Ishikawa (cell line): Measurements from ENCODE around the gene GRID1.

ENCODE experiments used
- CEBPB ChIP-seq: IDR thresholded peaks from 2 replicates; pipeline ENCODE4 v1.6.1; 2012
- CREB1 ChIP-seq: IDR thresholded peaks from 2 replicates; pipeline ENCODE4 v1.6.1; 2012; ENCODE audit warnings: low read depth
- EGR1 ChIP-seq: IDR thresholded peaks from 2 replicates; pipeline ENCODE4 v1.6.1; 2012
- EP300 ChIP-seq: IDR thresholded peaks from 2 replicates; pipeline ENCODE4 v1.6.1; 2012; ENCODE audit warnings: borderline replicate concordance
- FOXM1 ChIP-seq: IDR thresholded peaks from 2 replicates; pipeline ENCODE4 v1.6.1; 2012; ENCODE audit warnings: low read depth, borderline replicate concordance
- NFIC ChIP-seq: IDR thresholded peaks from 2 replicates; pipeline ENCODE4 v1.6.1; 2012
- RAD21 ChIP-seq: IDR thresholded peaks from 2 replicates; pipeline ENCODE4 v1.6.1; 2012; ENCODE audit warnings: low read depth
- REST ChIP-seq: IDR thresholded peaks from 2 replicates; pipeline ENCODE4 v1.6.1; 2012; ENCODE audit warnings: low read depth, mild to moderate bottlenecking
- TAF1 ChIP-seq: IDR thresholded peaks from 2 replicates; pipeline ENCODE4 v1.6.1; 2012; ENCODE audit warnings: low read depth, mild to moderate bottlenecking
- TCF12 ChIP-seq: IDR thresholded peaks from 2 replicates; pipeline ENCODE4 v1.6.1; 2012; ENCODE audit warnings: low read depth
- TEAD4 ChIP-seq: IDR thresholded peaks from 2 replicates; pipeline ENCODE4 v1.6.1; 2012
- YY1 ChIP-seq: IDR thresholded peaks from 2 replicates; pipeline ENCODE4 v1.6.1; 2012; ENCODE audit warnings: low read depth
- ZBTB7A ChIP-seq: IDR thresholded peaks from 2 replicates; pipeline ENCODE4 v1.6.1; 2012; ENCODE audit warnings: low read depth
- TF ChIP-seq, protein P1 (sequence below): IDR thresholded peaks from 2 replicates; pipeline ENCODE4 v1.6.1; 2012
- TF ChIP-seq, protein P2 (sequence below): IDR thresholded peaks from 2 replicates; pipeline ENCODE4 v1.6.1; 2012

GRID1 gene

GRCh38 chr10:86083664-86084175, 282.9 kb downstream of the GRID1 start:
- no peak for TF ChIP-seq NFIC
- TF ChIP-seq FOXM1: no peak
- no peak for TF ChIP-seq ZBTB7A
- TF ChIP-seq CREB1: no peak
- TF ChIP-seq TCF12: no peak
- TF ChIP-seq, protein P1, sequence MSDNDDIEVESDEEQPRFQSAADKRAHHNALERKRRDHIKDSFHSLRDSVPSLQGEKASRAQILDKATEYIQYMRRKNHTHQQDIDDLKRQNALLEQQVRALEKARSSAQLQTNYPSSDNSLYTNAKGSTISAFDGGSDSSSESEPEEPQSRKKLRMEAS: no peak
- TF ChIP-seq TAF1: no peak
- no peak for TF ChIP-seq TEAD4
- no peak for TF ChIP-seq YY1
- no peak for TF ChIP-seq CEBPB

GRCh38 chr10:86083206-86083605, 283.4 kb downstream of the GRID1 start:
- TF ChIP-seq NFIC (no peak), TEAD4 (no peak), REST (no peak), FOXM1 (no peak), CEBPB (no peak), EGR1 (no peak), TAF1 (no peak), CREB1 (no peak), EP300 (no peak), YY1 (no peak), TCF12 (no peak), ZBTB7A (no peak), RAD21 (no peak)
- TF ChIP-seq, protein P2, sequence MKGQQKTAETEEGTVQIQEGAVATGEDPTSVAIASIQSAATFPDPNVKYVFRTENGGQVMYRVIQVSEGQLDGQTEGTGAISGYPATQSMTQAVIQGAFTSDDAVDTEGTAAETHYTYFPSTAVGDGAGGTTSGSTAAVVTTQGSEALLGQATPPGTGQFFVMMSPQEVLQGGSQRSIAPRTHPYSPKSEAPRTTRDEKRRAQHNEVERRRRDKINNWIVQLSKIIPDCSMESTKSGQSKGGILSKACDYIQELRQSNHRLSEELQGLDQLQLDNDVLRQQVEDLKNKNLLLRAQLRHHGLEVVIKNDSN: no peak
- TF ChIP-seq, protein P1: no peak

DNA sequence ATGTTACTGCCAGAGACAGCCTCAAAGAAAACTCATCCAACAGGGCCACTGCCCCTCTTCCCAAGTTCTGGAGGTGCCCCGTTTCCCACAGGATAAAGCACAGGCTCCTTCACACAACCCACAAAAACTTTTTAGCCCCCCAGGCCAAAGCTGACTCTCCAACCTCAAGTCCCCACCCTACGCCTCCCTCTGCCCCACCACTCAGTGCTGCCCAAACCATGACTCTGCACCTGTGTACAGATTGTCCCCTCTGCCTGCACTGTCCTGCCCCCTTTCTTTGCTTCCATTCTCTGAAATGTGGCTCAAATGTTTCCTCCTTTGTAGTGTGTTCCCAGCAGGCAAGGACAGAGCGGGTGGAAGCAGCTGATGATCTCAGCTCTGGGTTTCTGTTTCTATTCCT, 284.0 kb downstream of the GRID1 start:
- TF ChIP-seq YY1 (no peak), EP300 (no peak), TEAD4 (no peak), TAF1 (no peak), REST (no peak), NFIC (no peak), CEBPB (no peak), EGR1 (no peak), FOXM1 (no peak), TCF12 (no peak), ZBTB7A (no peak), CREB1 (no peak), RAD21 (no peak)
- TF ChIP-seq, protein P2: no peak
- TF ChIP-seq, protein P1: no peak

DNA sequence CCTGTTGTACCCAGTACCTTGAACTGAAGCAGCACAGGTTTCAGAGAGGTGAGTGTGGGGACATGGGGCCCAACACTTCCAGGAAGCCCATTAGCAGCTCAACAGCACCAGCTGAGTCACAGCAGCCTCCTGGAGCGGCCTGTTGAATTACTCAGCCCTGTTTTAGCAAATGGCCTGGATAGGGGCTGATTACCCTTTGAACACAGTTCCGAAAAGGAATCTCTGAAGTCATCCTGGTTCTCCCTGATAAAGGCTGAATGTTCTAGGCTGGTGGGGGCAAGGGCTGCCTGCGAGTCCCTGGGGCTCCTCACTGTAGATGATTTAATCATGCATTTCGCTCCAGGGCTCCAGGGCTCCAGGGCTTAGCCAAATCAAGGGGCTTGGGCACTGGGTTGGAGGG, 287.5 kb downstream of the GRID1 start:
- TF ChIP-seq ZBTB7A (no peak), REST (no peak), NFIC (no peak), EP300 (no peak), RAD21 (no peak), EGR1 (no peak), CREB1 (no peak), YY1 (no peak), FOXM1 (no peak)
- TF ChIP-seq, protein P2: no peak
